ENCODE results near the gene LHX6. TPM values are rescaled to one million over a fixed set of nuclear protein-coding genes. Genes with fewer than 3 reads are reported as not detected.

The LHX6 gene
- polyA plus RNA-seq, 1 experiment: not detected

DNA sequence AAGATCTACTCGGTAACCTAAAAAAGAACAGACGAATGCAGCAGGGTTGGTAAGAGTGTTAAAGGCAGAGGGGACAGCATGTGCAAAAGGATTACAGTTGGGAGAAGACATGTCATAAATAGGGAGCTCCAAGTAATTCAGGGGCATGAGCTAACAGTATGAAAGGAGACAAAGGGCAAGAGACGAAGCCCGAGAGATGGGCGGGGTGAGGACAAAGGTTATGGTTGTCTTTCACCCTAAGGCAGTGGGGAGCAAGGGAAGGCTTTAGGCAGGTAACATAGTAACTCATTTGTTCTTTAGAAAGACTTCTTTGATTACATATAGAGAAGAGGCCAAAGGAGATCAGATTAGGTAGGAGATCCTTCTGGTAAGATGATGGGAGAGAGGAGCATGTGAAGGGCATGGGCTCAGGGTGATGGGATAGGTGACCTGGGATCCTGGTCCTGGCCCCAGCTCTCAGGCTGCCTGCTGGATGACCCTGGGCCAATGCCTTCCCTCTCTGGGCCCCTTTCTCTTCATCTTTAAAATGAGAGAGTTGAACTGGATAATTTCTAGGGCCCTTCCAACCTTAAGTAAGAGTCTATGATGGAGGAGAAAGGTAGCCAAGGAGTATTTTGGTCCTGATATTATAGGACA lies 49.6 kb downstream of the LHX6 start:
- ChIA-PET CTCF (no interaction called here), POLR2A (no interaction called here)
- TF ChIP-seq, protein P1, sequence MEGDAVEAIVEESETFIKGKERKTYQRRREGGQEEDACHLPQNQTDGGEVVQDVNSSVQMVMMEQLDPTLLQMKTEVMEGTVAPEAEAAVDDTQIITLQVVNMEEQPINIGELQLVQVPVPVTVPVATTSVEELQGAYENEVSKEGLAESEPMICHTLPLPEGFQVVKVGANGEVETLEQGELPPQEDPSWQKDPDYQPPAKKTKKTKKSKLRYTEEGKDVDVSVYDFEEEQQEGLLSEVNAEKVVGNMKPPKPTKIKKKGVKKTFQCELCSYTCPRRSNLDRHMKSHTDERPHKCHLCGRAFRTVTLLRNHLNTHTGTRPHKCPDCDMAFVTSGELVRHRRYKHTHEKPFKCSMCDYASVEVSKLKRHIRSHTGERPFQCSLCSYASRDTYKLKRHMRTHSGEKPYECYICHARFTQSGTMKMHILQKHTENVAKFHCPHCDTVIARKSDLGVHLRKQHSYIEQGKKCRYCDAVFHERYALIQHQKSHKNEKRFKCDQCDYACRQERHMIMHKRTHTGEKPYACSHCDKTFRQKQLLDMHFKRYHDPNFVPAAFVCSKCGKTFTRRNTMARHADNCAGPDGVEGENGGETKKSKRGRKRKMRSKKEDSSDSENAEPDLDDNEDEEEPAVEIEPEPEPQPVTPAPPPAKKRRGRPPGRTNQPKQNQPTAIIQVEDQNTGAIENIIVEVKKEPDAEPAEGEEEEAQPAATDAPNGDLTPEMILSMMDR (IDR thresholded peaks at IDR 0.05; ENCODE audit: insufficient read depth, low read depth, low read length): no peak
- Histone ChIP-seq H3K4me3 (ENCODE audit: low read depth, low read length) (no peak overlapping the region), H3K36me3 (ENCODE audit: control insufficient read depth, insufficient read depth, low read length) (no peaks in the 10 kb centered on the region), H3K27me3 (ENCODE audit: control insufficient read depth, insufficient read depth, low read length) (peaks cover 12% of the 10 kb centered on the region)
- DNase-seq (ENCODE audit: low read depth): no peak

DNA sequence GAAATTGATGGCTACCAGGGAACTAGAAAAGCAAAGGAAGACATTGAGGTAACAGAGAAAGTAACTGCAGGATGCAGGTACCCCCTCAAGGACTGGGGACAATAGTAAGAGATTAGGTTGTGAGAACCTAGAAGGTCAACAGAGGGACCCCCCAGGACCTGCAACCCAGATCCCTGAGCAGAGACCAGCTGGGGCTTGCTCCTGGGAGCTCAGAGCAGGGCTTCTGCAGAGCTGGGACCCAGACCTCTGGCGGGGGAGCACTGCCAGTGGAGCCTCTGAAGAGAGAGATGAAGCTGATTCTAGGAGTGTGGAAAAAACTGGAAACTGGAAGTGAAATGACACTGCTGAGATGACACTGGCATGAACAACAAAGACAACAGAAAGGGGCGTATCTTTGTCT lies 51.8 kb downstream of the LHX6 start:
- CTCF ChIA-PET: interaction anchor here (0.8 kb wide), 1 partner anchor 11 kb away, joined by 3 read pairs; no protein-coding TSS in a partner anchor
- Histone ChIP-seq H3K27me3 (ENCODE audit: control insufficient read depth, insufficient read depth, low read length) (peaks cover 7% of the 10 kb centered on the region), H3K4me3 (ENCODE audit: low read depth, low read length) (no peak overlapping the region), H3K36me3 (ENCODE audit: control insufficient read depth, insufficient read depth, low read length) (no peaks in the 10 kb centered on the region)
- no peak for DNase-seq (ENCODE audit: low read depth)
- POLR2A ChIA-PET: no interaction called here
- TF ChIP-seq, protein P1 (IDR thresholded peaks at IDR 0.05; ENCODE audit: insufficient read depth, low read depth, low read length): no peak

DNA sequence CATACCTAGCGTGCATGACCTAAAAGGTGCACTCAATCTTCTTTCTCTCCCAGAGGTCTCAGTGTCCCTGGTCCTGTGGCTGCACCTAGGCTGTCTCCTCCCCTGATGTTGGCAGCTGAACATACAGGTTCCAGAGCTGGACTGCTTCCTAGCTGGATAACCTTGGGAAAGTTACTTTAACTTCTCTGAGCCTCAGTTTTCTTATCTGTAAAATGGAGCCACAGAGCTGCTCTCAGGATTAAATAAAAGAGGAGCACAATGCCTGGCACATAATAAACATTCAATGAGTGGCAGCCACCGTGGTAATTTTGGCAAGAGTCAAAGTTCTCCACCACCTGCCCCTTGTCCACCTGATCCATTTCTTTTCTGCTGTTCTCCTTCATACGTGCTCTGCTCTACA lies 55.1 kb downstream of the LHX6 start:
- ChIA-PET CTCF (interaction anchor here (1.3 kb wide), 1 partner anchor 74 kb away, joined by 3 read pairs; no protein-coding TSS in a partner anchor), POLR2A (no interaction called here)
- H3K4me3 ChIP-seq (ENCODE audit: low read depth, low read length): no peak overlapping the region
- no peak for DNase-seq (ENCODE audit: low read depth)
- peaks cover 10% of the 10 kb centered on the region for H3K27me3 ChIP-seq (ENCODE audit: control insufficient read depth, insufficient read depth, low read length)
- H3K36me3 ChIP-seq (ENCODE audit: control insufficient read depth, insufficient read depth, low read length): no peaks in the 10 kb centered on the region
- TF ChIP-seq, protein P1 (IDR thresholded peaks at IDR 0.05; ENCODE audit: insufficient read depth, low read depth, low read length): no peak

DNA sequence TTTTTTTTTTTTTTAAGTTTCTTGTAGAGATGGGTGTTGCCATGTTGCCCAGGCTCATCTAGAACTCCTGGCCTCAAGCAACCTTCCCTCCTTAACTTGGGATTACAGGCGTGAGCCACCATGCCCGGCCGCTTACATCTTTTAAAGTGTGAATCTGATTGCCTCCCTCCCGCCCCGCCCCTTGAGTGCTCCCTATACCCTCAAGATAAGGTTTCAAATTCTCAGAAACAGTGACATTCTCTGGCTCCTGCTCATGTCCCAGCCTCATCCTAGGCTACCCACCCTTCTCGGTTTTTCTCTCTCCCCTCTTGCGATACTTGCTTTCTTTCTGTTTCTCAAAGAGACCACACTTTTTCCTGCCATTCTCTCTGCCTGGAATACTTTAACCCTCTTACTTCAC lies 56.6 kb downstream of the LHX6 start:
- no peak for DNase-seq (ENCODE audit: low read depth)
- ChIA-PET CTCF (interaction anchor here (0.6 kb wide), 1 partner anchor 34 kb away, joined by 3 read pairs; no protein-coding TSS in a partner anchor), POLR2A (no interaction called here)
- no peak overlapping the region for H3K4me3 ChIP-seq (ENCODE audit: low read depth, low read length)
- TF ChIP-seq, protein P1 (IDR thresholded peaks at IDR 0.05; ENCODE audit: insufficient read depth, low read depth, low read length): no peak
- no peaks in the 10 kb centered on the region for H3K36me3 ChIP-seq (ENCODE audit: control insufficient read depth, insufficient read depth, low read length)
- H3K27me3 ChIP-seq (ENCODE audit: control insufficient read depth, insufficient read depth, low read length): peaks cover 10% of the 10 kb centered on the region

DNA sequence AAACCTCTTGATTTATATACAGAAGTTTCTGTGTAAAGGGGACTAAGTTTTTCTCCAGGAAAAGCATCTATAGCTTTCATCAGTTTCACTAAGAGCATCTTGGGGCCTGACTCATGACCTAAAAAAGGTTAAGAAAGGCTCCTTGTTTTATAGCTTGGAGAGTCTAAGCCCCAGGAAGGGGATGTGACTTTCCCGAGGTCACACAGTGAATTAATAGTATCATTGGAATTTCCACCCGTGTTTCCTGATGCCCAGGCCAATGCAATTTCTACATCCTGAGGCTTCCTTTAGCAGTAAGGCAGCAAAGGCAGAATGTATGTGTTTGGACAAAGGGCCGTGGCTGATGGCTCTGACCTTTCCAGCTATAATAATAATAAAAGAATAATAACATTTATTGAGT lies 60.4 kb downstream of the LHX6 start:
- TF ChIP-seq, protein P1 (IDR thresholded peaks at IDR 0.05; ENCODE audit: insufficient read depth, low read depth, low read length): no peak
- POLR2A ChIA-PET: no interaction called here
- DNase-seq (ENCODE audit: low read depth): no peak

More for the DNA sequence above, 60.4 kb downstream of the LHX6 start:
- Histone ChIP-seq H3K4me3 (ENCODE audit: low read depth, low read length) (no peak overlapping the region), H3K27me3 (ENCODE audit: control insufficient read depth, insufficient read depth, low read length) (peaks cover 12% of the 10 kb centered on the region), H3K36me3 (ENCODE audit: control insufficient read depth, insufficient read depth, low read length) (no peaks in the 10 kb centered on the region)
- CTCF ChIA-PET: interaction anchor here (0.6 to 1.2 kb wide), 3 partner anchors 16 to 104 kb away, joined by 3 to 4 read pairs (median 4); no protein-coding TSS in a partner anchor

Data from BJ (cell line).